Suprapubic skin (tissue), 4 donors: ENCODE data around the gene ROBO1. TPM values are rescaled to one million over a fixed set of nuclear protein-coding genes. Genes with fewer than 3 reads are reported as not detected.
A peak's percentile ranks its signal among the peaks of the same experiment; 100 is the strongest.

Experiments
- DNase-seq, 2 donors: peaks; one replicate each; pipeline ENCODE4 v3.0.0-alpha.2; 2019; ENCODE audit warnings: low spot score in 2 of 2
- H3K27ac ChIP-seq: fragments of 200-600 bp; sonication (generic); one replicate; pipeline ENCODE4 v1.5.1; 2019
- H3K27me3 ChIP-seq: fragments of 200-600 bp; sonication (generic); one replicate; pipeline ENCODE4 v1.5.1; 2019
- H3K36me3 ChIP-seq: fragments of 200-600 bp; sonication (generic); one replicate; pipeline ENCODE4 v1.5.1; 2019
- H3K4me1 ChIP-seq: fragments of 200-600 bp; sonication (generic); one replicate; pipeline ENCODE4 v1.5.1; 2019
- H3K4me3 ChIP-seq: fragments of 200-600 bp; sonication (generic); one replicate; pipeline ENCODE4 v1.5.1; 2019; ENCODE audit warnings: mild to moderate bottlenecking
- H3K9me3 ChIP-seq: fragments of 200-600 bp; sonication (generic); one replicate; pipeline ENCODE4 v1.5.1; 2019
- EP300 ChIP-seq: sonication (generic); formaldehyde crosslinking; IDR thresholded peaks from one replicate; pipeline ENCODE4 v1.6.1; 2017; ENCODE audit warnings: antibody characterized with exemption
- POLR2A ChIP-seq, 2 donors: fragments of 450-650 bp; IDR thresholded peaks; one replicate each; pipeline ENCODE4 v1.6.1; 2017; ENCODE audit warnings: antibody characterized with exemption in 2 of 2, mild to moderate bottlenecking in 2 of 2, moderate library complexity in 2 of 2
- POLR2AphosphoS5 ChIP-seq, 3 donors: sonication (generic); formaldehyde crosslinking; IDR thresholded peaks; one replicate each; pipeline ENCODE4 v1.6.1; 2017; ENCODE audit warnings: antibody characterized with exemption in 3 of 3
- WGBS: methylation state at CpG from one replicate; pipeline ENCODE4 v1.1.5; 2018; 5-methylcytosine and 5-hydroxymethylcytosine counted together
- total RNA-seq, 4 donors: library from RNA; depleted of rRNA; stranded (reverse); fragments of >200 nt; gene quantifications; one replicate each; pipeline ENCODE4 v1.1.0, GENCODE V29; 2016
- TF ChIP-seq, protein P1 (sequence below), 2 donors: fragments of 200-600 bp in 1 of 2; fragments of 450-650 bp in 1 of 2; sonication (generic) in 1 of 2; IDR thresholded peaks; one replicate each; pipeline ENCODE4 v1.5.1; 2016 to 2019; ENCODE audit warnings: antibody characterized with exemption in 2 of 2, mild to moderate bottlenecking in 1 of 2, moderate library complexity in 1 of 2

Gene ROBO1
- total RNA-seq, 4 donors from 2014 or later, result 67.7 to 80.3 (median 71.3) TPM

GRCh38 chr3:78665776-78666469, 1101.9 kb downstream of the ROBO1 start:
- no peak for DNase-seq
- no peaks in the 10 kb centered on the region for H3K27me3 ChIP-seq
- H3K36me3 ChIP-seq, result peaks cover 7% of the 10 kb centered on the region
- H3K4me1 ChIP-seq, result peaks cover 6% of the 10 kb centered on the region
- H3K4me3 ChIP-seq, result no peak overlapping the region
- no peaks in the 10 kb centered on the region for H3K9me3 ChIP-seq
- TF ChIP-seq, protein P1, sequence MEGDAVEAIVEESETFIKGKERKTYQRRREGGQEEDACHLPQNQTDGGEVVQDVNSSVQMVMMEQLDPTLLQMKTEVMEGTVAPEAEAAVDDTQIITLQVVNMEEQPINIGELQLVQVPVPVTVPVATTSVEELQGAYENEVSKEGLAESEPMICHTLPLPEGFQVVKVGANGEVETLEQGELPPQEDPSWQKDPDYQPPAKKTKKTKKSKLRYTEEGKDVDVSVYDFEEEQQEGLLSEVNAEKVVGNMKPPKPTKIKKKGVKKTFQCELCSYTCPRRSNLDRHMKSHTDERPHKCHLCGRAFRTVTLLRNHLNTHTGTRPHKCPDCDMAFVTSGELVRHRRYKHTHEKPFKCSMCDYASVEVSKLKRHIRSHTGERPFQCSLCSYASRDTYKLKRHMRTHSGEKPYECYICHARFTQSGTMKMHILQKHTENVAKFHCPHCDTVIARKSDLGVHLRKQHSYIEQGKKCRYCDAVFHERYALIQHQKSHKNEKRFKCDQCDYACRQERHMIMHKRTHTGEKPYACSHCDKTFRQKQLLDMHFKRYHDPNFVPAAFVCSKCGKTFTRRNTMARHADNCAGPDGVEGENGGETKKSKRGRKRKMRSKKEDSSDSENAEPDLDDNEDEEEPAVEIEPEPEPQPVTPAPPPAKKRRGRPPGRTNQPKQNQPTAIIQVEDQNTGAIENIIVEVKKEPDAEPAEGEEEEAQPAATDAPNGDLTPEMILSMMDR (IDR thresholded peaks at IDR 0.05), result no peak
- no peak for TF ChIP-seq EP300
- no peak for TF ChIP-seq POLR2A (IDR thresholded peaks at IDR 0.05)
- TF ChIP-seq POLR2AphosphoS5 (IDR thresholded peaks at IDR 0.05), result no peak
- H3K27ac ChIP-seq, result no peak overlapping the region
- 81% methylated on average over 11 of the region's 11 CpGs for WGBS

GRCh38 chr3:78665101-78665500, 1102.7 kb downstream of the ROBO1 start:
- DNase-seq, result no peak
- Histone ChIP-seq H3K27ac (no peak overlapping the region), H3K4me1 (peaks cover 10% of the 10 kb centered on the region), H3K36me3 (peaks cover 5% of the 10 kb centered on the region), H3K4me3 (no peak overlapping the region), H3K27me3 (no peaks in the 10 kb centered on the region), H3K9me3 (no peaks in the 10 kb centered on the region)
- 84% methylated on average over 6 of the region's 6 CpGs for WGBS
- TF ChIP-seq POLR2AphosphoS5 (IDR thresholded peaks at IDR 0.05) (no peak), EP300 (no peak), POLR2A (IDR thresholded peaks at IDR 0.05) (no peak)
- TF ChIP-seq, protein P1 (IDR thresholded peaks at IDR 0.05), result no peak

DNA sequence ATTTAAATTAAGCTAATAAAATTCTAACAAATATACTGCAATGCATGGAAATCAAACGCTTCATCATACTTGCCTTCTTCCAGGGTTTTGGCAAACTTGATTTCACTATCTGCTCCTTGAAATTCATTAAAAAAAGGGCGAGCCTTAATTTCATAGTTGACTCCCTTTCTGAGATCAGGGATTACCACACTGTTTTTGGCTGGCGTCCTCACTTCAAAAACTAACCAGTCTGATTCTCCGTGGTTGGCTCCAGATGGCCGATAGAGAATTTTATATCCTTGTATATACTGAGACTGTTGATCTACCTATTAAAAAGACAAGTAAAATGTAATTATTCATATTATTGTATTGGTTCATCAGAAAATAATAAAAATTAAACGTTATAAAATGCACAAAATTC, 1106.8 kb downstream of the ROBO1 start:
- Histone ChIP-seq H3K9me3 (no peaks in the 10 kb centered on the region), H3K27me3 (no peaks in the 10 kb centered on the region), H3K4me3 (no peak overlapping the region), H3K27ac (no peak overlapping the region), H3K36me3 (peaks cover 4% of the 10 kb centered on the region), H3K4me1 (peaks cover 7% of the 10 kb centered on the region)
- 33% methylated on average over 6 of the region's 6 CpGs for WGBS
- TF ChIP-seq EP300 (no peak), POLR2AphosphoS5 (IDR thresholded peaks at IDR 0.05) (no peak), POLR2A (IDR thresholded peaks at IDR 0.05) (no peak)
- TF ChIP-seq, protein P1 (IDR thresholded peaks at IDR 0.05), result no peak
- no peak for DNase-seq

- 50% methylated on average over 6 of the region's 6 CpGs for WGBS
- Histone ChIP-seq H3K27me3 (no peaks in the 10 kb centered on the region), H3K4me1 (peaks cover 7% of the 10 kb centered on the region), H3K9me3 (no peaks in the 10 kb centered on the region), H3K4me3 (no peak overlapping the region), H3K27ac (no peak overlapping the region), H3K36me3 (peaks cover 4% of the 10 kb centered on the region)
- no peak for DNase-seq
- no peak for TF ChIP-seq POLR2AphosphoS5 (IDR thresholded peaks at IDR 0.05)
- TF ChIP-seq, protein P1 (IDR thresholded peaks at IDR 0.05), result peak; percentile 33 to 43
These were observed 1108.3 kb downstream of the ROBO1 start for GRCh38 chr3:78659386-78659987.

DNA sequence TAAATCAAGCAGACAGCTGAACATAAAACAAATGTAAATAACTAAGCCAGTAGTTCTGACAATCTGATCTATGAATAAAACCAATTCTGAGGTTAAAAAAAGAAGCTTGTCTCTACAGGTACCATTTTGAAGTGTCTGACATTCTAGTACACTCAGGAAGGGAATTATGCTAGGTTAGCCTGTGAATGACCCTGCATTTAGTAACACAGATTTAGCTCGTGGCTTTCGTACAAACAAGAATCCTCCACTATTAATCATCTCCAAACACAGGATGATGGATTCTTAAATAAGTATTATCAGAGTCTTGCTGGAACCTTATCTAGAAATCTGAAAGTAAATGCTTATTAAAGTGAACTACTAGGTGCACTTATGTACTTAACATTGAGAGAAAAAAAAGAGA, 1120.1 kb downstream of the ROBO1 start:
- TF ChIP-seq, protein P1 (IDR thresholded peaks at IDR 0.05), result no peak
- TF ChIP-seq POLR2A (IDR thresholded peaks at IDR 0.05) (no peak), EP300 (no peak), POLR2AphosphoS5 (IDR thresholded peaks at IDR 0.05) (no peak)
- 61% methylated on average over 2 of the region's 2 CpGs for whole genome bisulfite sequencing
- no peak overlapping the region for H3K4me3 ChIP-seq

More for the DNA sequence above, 1120.1 kb downstream of the ROBO1 start:
- Histone ChIP-seq H3K27me3 (no peaks in the 10 kb centered on the region), H3K36me3 (peaks cover 3% of the 10 kb centered on the region), H3K27ac (no peak overlapping the region), H3K4me1 (peaks cover 6% of the 10 kb centered on the region), H3K9me3 (no peaks in the 10 kb centered on the region)
- no peak for DNase-seq
